Measurements from ENCODE around the gene ARMC5.

GRCh38 chr16:31410082-31410481, 49.2 kb upstream of the ARMC5 start:
- TF ChIP-seq CTCF (IDR thresholded peaks at IDR 0.05; ENCODE audit: borderline replicate concordance, extremely low read depth, low read length, poor library complexity, severe bottlenecking) (no peak), EZH2 (IDR thresholded peaks at IDR 0.05; ENCODE audit: borderline replicate concordance, low read depth, low read length, severe bottlenecking) (no peak)
